ENCODE results near the gene PAFAH2.
"Not testable (repeated sequence)": the region's sequence is repeated elsewhere in the genome, so short reads cannot be mapped to it uniquely, and the experiment has no call there.

The PAFAH2 gene

DNA sequence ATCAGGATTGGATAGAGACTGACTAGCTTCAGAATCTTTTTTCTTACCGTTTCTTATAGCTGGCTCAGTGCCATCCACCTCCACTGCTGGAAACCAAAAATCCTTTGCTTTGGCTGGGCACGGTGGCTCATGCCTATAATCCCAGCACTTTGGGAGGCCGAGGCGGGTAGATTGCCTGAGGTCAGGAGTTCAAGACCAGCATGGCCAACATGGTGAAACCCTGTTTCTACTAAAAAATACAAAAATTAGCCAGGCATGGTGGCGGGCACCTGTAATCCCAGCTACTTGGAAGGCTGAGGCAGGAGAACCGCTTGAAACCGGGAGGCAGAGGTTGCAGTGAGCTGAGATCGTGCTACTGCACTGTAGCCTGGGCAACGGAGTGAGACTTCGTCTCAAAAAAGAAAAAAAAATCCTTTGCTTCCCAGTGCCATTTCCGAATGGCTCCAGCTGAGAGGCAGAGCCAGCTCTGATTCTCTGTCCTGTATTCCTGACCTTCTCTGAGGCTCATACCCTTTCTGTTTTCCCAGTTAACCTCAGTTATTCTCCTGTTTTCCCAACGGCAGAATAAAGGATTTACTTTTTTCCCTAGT, 65.0 kb downstream of the PAFAH2 start:
- DNase-seq (ENCODE audit: low read depth in 2 of 2), result not testable (repeated sequence)

DNA sequence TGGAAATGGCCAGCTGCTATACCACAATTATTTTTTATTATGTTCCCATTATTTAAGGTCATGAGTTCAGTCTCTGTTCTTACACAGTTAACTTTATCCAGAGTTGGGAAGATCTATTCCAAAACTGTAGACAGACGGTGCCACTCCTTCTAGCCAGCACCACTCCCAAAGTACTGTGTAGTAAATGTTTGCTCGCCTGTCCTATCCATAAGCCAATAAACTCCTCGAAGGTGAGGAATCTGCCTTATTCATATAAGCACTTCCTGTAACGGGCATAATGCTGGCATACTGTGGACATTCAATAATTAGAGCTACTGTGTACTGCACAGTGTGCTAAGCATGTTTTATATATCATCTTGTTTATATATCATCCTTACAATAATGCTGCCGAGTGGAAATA, 65.5 kb downstream of the PAFAH2 start:
- no peak for DNase-seq (ENCODE audit: low read depth in 2 of 2)

DNA sequence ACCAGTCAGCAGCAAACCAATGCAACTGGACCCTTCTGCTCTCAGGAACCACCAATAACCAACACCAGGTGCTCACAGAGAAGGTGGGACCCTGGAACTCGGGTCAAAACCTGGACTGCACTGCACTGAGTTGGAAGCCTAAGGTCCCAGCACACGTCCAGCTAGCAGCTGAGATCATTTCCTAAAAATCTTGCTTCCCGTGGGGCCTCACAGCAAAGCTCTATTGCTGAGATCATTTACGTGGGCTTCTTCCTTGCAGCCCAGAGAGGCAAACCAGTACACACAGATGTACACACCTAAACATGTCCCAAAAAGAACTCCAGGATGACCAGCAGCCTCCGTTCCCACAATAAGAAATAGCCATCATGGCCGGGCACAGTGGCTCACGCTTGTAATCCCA, 68.8 kb downstream of the PAFAH2 start:
- DNase-seq (ENCODE audit: low read depth in 2 of 2), result no peak

DNA sequence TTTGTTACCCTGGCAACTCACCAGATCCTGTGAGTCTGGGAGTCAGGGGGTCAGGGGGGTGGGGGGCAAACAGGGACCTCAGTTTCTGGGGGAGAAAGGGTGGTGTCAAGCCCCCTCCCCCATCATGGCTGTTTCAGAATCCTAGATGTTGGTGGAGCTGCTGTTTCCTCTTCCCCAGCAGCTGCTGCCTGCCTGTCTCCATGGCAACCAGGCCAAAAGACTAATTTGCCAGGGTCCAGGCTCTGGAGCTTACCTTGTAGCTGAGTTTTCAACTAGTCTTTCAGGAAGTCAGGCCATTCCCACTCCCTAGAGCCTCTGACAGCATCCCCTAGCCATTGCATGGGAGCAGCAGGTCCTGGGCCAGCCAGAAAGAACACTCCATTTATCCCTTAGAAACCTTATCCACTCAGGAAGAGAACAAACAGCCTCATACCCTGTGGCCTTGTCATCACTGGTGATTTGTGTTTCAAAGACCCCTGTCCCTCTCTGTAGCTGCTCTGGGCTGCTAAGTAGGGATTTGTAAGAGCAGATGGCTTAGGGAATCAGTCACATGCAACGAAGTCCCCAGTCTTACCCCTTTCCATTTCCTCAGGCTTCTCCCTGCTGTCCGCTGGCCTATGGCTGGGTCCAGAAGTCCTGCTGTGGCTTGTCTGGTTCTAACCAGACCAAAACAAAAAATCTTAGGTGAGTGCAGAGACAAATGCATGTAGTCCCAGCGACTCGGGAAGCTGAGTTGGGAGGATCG, 70.2 kb downstream of the PAFAH2 start:
- no peak for DNase-seq (ENCODE audit: low read depth in 2 of 2)

DNA sequence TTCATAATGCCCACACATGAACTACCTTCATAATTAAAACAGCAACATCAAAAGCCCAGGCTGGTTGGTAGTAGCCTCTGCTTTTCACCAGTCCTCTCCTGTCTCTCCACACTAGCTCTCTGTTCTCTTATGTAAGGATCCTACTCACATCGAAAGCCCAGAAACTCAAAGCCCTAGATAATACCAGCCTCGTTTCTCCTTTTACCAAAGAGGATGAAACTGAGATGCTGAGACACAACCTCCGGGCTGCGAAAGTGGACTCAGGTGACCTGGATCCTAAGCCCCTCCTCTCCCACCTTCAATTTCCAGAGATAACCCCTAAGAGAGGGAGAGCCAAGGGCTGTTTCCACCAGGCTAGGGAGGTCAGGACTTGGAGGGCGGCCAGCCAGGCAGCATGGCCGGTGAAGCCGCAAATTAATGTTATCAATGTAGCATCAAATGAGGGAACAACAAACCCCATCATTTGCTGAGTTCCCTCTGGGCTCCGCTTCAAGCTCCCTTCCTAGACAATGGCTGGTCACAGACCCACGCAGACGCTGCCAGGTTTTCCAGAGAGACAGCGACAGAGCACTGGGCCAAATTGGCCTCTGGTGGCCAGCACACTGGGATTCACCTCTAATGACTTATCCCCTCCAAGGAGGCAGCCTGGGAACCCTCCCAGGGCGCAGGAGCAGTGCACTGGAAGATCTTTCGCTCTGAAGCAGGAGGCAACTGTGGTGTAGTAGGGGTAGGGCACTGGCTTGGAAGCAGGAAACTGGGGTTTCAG, 70.9 kb downstream of the PAFAH2 start:
- DNase-seq (ENCODE audit: low read depth in 2 of 2), result no peak

DNA sequence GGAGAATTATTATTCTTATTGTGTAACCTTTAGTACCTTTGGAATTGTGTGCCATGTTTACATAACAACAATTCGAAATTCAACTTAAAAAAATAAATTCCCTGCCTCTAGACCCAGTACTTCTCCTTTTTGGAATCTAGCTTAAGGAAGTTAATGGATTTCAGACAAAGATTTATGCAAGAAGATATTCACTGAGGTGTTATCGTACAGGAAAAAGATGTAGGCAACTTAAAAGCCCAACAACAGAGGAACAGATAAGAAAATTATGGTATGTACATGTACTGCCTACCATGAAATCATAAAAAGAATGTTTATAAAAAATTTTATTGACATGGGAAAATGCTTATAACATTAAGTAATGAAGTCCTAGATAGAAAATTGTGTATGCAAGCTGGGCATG, 73.4 kb downstream of the PAFAH2 start:
- DNase-seq (ENCODE audit: low read depth in 2 of 2), result no peak

DNA sequence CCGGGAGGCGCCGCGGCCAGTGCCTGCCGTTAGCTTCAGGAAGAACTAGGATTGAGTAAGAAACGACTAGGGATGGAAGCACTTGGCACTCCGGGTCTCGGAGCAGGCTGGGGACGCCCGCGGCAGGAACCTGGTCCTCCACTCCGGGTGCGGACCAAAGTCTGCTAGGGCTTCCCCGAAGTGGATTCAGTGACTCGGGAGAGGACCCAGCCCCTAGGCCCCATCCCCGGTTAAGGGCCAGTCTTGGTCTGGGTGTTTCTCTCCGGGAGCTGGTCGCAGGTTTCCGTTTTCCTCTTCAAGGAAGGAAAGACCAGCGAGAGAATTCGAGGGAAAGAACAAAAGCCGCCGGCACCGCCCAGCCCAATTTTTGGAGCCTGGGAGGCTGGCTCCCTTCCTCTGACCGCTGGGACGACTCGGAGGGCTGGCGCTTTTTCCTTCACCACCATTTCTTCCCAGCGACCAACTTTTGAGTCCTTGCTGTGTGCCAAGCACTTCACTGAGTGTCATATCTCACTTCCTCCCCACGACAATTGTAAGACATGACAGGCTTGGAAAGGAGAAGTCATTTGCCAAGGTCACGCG, 74.8 kb downstream of the PAFAH2 start:
- no peak for DNase-seq (ENCODE audit: low read depth in 2 of 2)

DNA sequence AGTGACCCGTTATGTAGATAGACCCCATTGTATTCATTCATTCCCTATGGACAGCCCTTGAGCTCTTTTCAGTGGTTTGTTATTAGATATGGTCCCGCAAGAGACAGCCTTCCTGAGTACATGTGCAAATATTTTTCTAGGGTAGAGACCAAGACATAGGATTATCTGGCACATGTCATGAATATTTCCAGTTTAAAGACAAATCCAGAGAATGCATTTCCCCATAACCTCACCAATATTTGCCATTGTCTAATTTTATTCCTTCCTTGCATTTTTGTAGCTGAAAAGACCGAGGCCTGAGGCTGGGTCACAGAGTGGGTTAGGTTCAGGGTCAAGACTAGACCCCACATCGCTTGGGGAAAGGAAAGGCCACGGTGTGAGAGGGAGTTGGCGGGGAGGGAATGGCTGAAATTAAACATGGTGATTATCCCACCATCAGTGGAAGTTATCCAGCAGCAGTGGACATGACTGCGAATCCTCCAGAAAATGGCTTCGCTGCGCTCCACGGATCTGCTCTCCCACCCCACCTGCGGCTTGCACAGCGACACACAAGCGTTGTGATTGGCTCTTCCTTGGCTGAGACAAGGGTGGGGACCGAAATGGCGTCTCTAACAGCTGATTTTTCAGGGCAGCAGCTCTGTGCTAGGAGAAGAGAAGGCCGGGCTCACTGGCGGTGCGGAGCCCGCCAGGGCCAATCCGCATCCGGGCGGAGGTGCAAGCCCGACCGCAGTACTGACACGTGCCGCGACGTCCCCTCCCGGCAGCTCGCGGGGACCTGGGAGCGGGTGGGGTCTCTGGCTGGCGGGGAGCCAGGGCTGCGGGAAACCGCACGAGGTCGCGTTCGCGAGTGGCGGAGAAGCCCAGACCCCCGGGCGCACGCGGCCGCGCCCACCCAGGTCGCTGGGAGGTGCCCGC, 75.5 kb downstream of the PAFAH2 start:
- no peak for DNase-seq (ENCODE audit: low read depth in 2 of 2)

DNA sequence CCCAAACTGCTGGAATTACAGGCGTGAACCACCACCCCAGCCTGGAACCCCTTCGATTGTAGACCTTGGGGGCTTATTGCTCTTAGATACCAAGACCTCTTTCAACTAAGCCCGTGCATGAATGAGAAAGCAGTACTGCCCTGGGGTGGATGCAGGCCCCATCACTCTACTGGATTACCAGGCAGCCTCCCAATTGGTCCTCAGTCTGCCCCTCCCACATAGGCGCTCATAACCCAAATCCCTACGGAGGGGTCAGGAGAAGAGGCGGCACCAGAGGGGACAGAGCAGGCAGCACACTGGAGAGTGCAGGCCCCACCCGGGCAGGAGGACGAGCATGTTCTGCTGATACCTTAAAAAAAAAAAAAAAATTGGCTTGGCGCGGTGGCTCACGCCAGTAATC, 79.2 kb downstream of the PAFAH2 start:
- no peak for DNase-seq (ENCODE audit: low read depth in 2 of 2)

DNA sequence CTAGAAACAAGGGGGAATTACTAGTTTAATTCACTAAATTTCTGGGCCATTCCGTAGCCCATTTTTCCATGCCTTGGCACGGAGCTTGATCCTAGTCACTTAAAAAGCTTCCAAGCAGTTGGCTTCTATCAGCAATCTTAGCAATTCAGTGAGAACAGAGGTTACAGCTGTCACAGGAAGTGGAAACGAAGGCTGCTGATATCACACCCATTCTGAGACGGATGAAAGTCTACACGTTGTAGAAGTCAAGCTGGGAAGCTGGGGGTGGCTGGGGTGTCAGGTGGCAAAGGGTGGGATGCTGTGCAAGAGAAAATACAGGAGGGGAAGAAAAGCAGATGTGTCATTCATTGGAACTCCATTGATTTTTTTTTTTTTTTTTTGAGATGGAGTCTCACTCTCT, 79.9 kb downstream of the PAFAH2 start:
- no peak for DNase-seq (ENCODE audit: low read depth in 2 of 2)

DNA sequence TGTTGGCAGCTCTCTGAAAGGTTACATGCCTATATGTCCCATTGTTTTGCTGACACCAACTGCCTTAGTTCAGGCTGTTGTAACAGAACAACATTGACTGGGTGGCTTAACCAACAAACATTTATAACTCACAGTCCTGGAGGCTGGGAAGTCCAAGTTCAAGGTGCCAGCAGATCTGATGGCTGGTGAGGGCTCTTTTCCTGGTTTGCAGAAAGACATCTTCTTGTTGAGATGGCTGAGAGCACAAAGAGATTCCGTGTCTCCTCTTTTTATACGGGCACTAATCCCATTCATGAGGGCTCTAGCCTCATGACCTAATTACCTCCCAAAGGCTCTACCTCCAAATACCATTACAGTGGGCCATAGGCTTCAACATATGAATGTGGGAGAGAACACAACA, 81.4 kb downstream of the PAFAH2 start:
- no peak for DNase-seq (ENCODE audit: low read depth in 2 of 2)

DNA sequence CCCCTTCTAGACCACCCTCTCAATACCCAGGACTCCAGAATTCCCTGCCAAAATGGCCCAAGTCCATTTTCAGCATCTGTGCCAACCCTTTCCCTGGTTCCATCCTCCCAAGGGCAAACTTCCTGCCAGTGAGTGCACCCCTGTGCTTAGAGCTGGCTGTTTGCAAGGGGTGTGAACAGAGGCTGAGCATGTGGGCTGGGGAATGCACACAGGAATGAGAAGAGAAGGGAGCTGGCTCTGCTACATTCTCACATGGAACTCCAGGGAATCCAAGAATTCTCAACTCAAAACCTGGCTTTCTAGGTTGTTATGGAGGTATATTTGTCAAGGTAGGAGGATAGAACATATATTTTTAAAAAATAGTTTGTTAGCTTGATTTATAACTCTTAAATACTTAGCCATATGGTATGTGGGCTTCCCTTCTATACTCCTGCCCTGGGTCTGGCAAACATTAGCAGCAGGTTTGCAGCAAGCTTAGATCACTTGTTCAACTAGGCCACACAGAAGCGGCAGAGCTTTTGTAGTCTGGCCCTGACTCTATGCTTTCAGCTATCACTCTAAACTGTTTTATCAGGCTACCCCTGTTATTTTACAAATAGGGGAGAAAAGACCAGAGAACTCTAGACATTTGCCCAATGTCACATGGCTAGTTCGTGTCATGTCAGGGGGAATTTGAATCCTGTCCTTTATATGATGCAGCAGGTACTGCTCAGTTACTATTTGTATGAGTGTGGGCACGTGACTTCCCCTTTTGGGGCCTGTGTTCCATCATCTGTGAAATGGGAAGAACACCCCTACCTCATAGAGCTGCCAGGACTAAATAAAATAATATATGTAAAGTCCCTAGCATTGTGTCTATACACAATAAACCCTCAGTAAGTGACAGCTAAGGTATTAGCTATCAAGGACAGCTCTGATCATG, 83.5 kb downstream of the PAFAH2 start:
- DNase-seq (ENCODE audit: low read depth in 2 of 2), result no peak

DNA sequence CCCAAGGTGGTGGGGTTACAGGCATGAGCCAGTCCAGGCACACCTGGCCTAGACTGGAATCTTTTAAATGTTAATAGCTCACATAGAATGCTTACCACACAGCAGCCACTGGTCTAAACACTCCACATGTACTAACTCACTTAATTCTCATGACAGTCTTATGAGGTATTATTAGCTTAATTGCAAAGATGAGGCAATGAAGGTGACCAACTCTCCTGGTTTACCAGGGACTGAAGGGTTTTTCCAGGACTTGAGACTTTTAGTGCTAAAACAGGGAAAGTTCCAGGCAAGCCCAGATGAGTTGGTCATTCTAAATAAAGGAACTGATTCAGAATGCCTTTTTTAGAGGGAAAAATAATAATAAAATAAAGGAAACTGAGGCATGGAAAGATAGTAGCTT, 84.7 kb downstream of the PAFAH2 start:
- no peak for DNase-seq (ENCODE audit: low read depth in 2 of 2)

DNA sequence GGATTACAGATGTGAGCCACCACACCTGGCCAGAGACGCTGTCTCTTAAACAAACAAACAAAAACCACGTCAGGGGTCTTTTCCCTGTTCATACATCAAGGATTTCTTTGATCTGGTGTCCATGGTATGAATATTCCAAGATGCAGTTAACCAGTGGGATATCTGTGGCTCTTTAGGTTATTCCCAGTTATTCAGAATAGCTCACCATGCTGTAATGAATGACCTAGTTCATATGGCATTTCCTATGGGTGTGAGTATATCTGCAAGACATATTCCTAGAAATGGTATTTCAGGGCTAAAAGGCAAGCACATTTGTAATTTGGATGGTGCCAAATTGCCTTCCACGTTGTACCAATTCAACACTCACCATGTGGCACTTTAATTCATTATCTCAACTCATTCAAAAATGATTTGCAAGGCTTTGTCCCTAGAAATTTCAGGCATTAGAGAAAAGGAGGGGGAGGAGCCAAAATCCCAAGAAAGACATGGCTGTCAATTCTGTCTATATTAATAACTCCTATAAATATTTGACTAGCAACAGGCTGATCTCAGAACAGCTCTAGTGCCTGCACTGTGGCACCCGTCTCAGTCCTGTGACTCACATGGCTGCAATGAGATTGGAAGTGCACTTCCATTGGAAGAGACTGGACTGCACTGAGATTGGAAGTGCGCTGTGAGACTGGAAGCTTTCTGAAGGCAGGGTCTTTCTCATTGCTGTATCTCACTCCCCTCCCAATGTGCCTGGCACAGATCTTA, 85.6 kb downstream of the PAFAH2 start:
- DNase-seq (ENCODE audit: low read depth in 2 of 2), result no peak

DNA sequence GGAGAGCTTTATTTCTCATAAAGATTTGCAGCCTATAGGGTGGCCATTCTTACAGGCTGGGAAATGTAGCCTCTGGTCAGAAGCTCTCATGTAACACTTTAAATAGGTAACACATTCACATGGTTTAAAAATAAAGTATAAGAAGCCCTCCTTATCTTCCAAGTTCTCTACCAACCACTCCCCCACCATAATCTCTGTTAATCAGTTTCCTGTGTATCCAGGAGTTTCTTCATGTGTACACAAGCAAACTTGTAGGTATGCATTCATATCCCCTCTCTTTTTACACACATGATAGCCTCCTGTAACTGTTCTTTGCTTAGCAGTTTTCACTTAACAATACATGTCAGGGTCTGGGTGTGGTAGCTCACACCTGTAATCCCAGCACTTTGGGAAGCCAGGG, 86.7 kb downstream of the PAFAH2 start:
- DNase-seq (ENCODE audit: low read depth in 2 of 2), result no peak
